Occipital lobe (tissue), 2 donors: ENCODE measurements around the gene RAD51B. TPM values are rescaled to one million over a fixed set of nuclear protein-coding genes. Genes with fewer than 3 reads are reported as not detected.
"Not testable (repeated sequence)": the region's sequence is repeated elsewhere in the genome, so short reads cannot be mapped to it uniquely, and the experiment has no call there.

ENCODE experiments used
- DNase-seq: peaks from one replicate; lab custom pipeline; 2025; lab: John Stamatoyannopoulos, UW
- total RNA-seq: library from RNA; depleted of rRNA; stranded (reverse); fragments of >200 nt; gene quantifications from one replicate; pipeline ENCODE4 v1.2.3, GENCODE V29; 2014

The RAD51B gene
- 9.8 TPM for total RNA-seq

- peak; percentile 78 for DNase-seq
Observed at GRCh38 chr14:67819563-67820421, at the start of gene RAD51B. RAD51B (plus strand) TSS chr14:67819779.

GRCh38 chr14:67773844-67774377 is 45.7 kb upstream of the RAD51B start:
- no peak for DNase-seq

GRCh38 chr14:67776653-67777322 is 42.8 kb upstream of the RAD51B start:
- DNase-seq: no peak

GRCh38 chr14:67778792-67779191 is 40.8 kb upstream of the RAD51B start:
- no peak for DNase-seq

GRCh38 chr14:67782090-67782489 is 37.5 kb upstream of the RAD51B start:
- no peak for DNase-seq

GRCh38 chr14:67784244-67784823 is 35.2 kb upstream of the RAD51B start:
- no peak for DNase-seq

- DNase-seq: no peak
Observed at GRCh38 chr14:67785270-67786109, 34.1 kb upstream of the RAD51B start.

GRCh38 chr14:67787673-67788072 is 31.9 kb upstream of the RAD51B start:
- no peak for DNase-seq

- DNase-seq: no peak
Observed at GRCh38 chr14:67798731-67799130, 20.8 kb upstream of the RAD51B start.

GRCh38 chr14:67800743-67801142 is 18.8 kb upstream of the RAD51B start:
- DNase-seq: no peak

GRCh38 chr14:67806246-67806645 is 13.3 kb upstream of the RAD51B start:
- peak; percentile 1 for DNase-seq

- DNase-seq: no peak
Observed at GRCh38 chr14:67814821-67815220, 4.8 kb upstream of the RAD51B start.

- peak; percentile 7 for DNase-seq
Observed at GRCh38 chr14:67815573-67816225, 3.9 kb upstream of the RAD51B start.

- peak; percentile 92 for DNase-seq
Observed at GRCh38 chr14:67816326-67817002, 3.1 kb upstream of the RAD51B start, which contains the start of gene ZFYVE26. ZFYVE26 (minus strand) TSS chr14:67816590; CDS start chr14:67815963, 627 bp downstream.

- DNase-seq: no peak
Observed at GRCh38 chr14:67817750-67818438, 1.7 kb upstream of the RAD51B start.

- DNase-seq: not testable (repeated sequence)
Observed at GRCh38 chr14:67818476-67818875, 1.1 kb upstream of the RAD51B start.

- DNase-seq: no peak
Observed at GRCh38 chr14:67820428-67820971, 921 bp downstream of the RAD51B start.

- no peak for DNase-seq
Observed at GRCh38 chr14:67821121-67821520, 1.5 kb downstream of the RAD51B start.

GRCh38 chr14:67831113-67831512 is 11.5 kb downstream of the RAD51B start:
- no peak for DNase-seq
